HG03558 (cell line): ENCODE measurements around the gene C1orf232.

Source experiments
- ATAC-seq: cut with Tn5 transposase; IDR thresholded peaks from one replicate; pipeline ENCODE4 v1.9.1; 2021; ENCODE audit warnings: moderate number of reproducible peaks; ENCODE audit not compliant: unreplicated experiment; ENCODE audit errors: extremely low read depth

Gene C1orf232

GRCh38 chr1:26158908-26159742 is 9.6 kb downstream of the C1orf232 start, which contains the start of gene FAM110D:
Gene FAM110D (plus strand): TSS chr1:26159079. CDS start chr1:26161292, 2,213 bp downstream.
- ATAC-seq, result no peak

- no peak for ATAC-seq
Measured at GRCh38 chr1:26158271-26158907, 10.4 kb downstream of the C1orf232 start.

GRCh38 chr1:26156285-26157038 is 12.3 kb downstream of the C1orf232 start:
- ATAC-seq, result no peak

GRCh38 chr1:26155370-26156284 is 13.1 kb downstream of the C1orf232 start:
- no peak for ATAC-seq

- ATAC-seq, result no peak
Measured at GRCh38 chr1:26154750-26155149, 14.0 kb downstream of the C1orf232 start.

GRCh38 chr1:26153966-26154532 is 14.7 kb downstream of the C1orf232 start:
- ATAC-seq, result no peak

- no peak for ATAC-seq
Measured at GRCh38 chr1:26148887-26149286, 19.9 kb downstream of the C1orf232 start.

GRCh38 chr1:26145960-26146294 is 22.8 kb downstream of the C1orf232 start:
- ATAC-seq, result no peak

- no peak for ATAC-seq
Measured at GRCh38 chr1:26145041-26145959, 23.5 kb downstream of the C1orf232 start.

- ATAC-seq, result no peak
Measured at GRCh38 chr1:26142159-26142558, 26.6 kb downstream of the C1orf232 start.

GRCh38 chr1:26138974-26139558 is 29.7 kb downstream of the C1orf232 start:
- no peak for ATAC-seq

GRCh38 chr1:26134466-26134865 is 34.3 kb downstream of the C1orf232 start:
- ATAC-seq, result no peak

GRCh38 chr1:26132834-26133167 is 36.0 kb downstream of the C1orf232 start:
- no peak for ATAC-seq

- no peak for ATAC-seq
Measured at GRCh38 chr1:26132128-26132833, 36.5 kb downstream of the C1orf232 start.

GRCh38 chr1:26130695-26131094 is 38.1 kb downstream of the C1orf232 start:
- no peak for ATAC-seq

- no peak for ATAC-seq
Measured at GRCh38 chr1:26129778-26130177, 39.0 kb downstream of the C1orf232 start.

- ATAC-seq, result no peak
Measured at GRCh38 chr1:26127235-26128163, 41.3 kb downstream of the C1orf232 start.
